Measurements from ENCODE around the gene SMYD3.

GRCh38 chr1:246476771-246477170 lies 30.3 kb downstream of the SMYD3 start:
- TF ChIP-seq, protein P1, sequence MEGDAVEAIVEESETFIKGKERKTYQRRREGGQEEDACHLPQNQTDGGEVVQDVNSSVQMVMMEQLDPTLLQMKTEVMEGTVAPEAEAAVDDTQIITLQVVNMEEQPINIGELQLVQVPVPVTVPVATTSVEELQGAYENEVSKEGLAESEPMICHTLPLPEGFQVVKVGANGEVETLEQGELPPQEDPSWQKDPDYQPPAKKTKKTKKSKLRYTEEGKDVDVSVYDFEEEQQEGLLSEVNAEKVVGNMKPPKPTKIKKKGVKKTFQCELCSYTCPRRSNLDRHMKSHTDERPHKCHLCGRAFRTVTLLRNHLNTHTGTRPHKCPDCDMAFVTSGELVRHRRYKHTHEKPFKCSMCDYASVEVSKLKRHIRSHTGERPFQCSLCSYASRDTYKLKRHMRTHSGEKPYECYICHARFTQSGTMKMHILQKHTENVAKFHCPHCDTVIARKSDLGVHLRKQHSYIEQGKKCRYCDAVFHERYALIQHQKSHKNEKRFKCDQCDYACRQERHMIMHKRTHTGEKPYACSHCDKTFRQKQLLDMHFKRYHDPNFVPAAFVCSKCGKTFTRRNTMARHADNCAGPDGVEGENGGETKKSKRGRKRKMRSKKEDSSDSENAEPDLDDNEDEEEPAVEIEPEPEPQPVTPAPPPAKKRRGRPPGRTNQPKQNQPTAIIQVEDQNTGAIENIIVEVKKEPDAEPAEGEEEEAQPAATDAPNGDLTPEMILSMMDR (IDR thresholded peaks at IDR 0.05 in 8 of 11, conservative IDR thresholded peaks at IDR 0.05 in 3 of 11), result no peak
- TF ChIP-seq POLR2A (IDR thresholded peaks at IDR 0.05) (no peak), POLR2AphosphoS5 (IDR thresholded peaks at IDR 0.05) (no peak)

Measured in spleen (tissue), 7 donors.